HL-60 (cell line): Measurements from ENCODE around the gene RNASE7.

Experiments used
- DNase-seq, 2 experiments: peaks; one replicate each; pipeline ENCODE4 v3.0.0-alpha.2; 2010 to 2020; ENCODE audit warnings: low read depth in 1 of 2, low spot score in 1 of 2
- H3K27ac ChIP-seq: fragments of 250-450 bp; sonication (Bioruptor Pico); replicated peaks from 2 replicates; pipeline ENCODE4 v1.5.1; 2020; ENCODE audit warnings: mild to moderate bottlenecking, moderate library complexity
- H3K27me3 ChIP-seq: fragments of 250-450 bp; sonication (Bioruptor Pico); 2 replicates; pipeline ENCODE4 v1.5.1; 2021; ENCODE audit warnings: mild to moderate bottlenecking, moderate library complexity; ENCODE audit not compliant: insufficient read depth, poor library complexity, severe bottlenecking
- H3K4me3 ChIP-seq: replicated peaks from 2 replicates; pipeline ENCODE4 v1.5.1; 2011; ENCODE audit warnings: mild to moderate bottlenecking, control low read depth, low read length; ENCODE audit not compliant: insufficient read depth
- CTCF ChIP-seq: IDR thresholded peaks from one replicate; pipeline ENCODE4 v1.5.1; 2011; ENCODE audit warnings: low read length, control low read depth, inconsistent platforms; ENCODE audit not compliant: insufficient read depth
- GABPA ChIP-seq: IDR thresholded peaks from 2 replicates; pipeline ENCODE4 v1.6.1; 2012; ENCODE audit warnings: low read depth
- POLR2AphosphoS5 ChIP-seq: IDR thresholded peaks from 2 replicates; pipeline ENCODE4 v1.6.1; 2012; ENCODE audit warnings: low read depth
- SPI1 ChIP-seq: IDR thresholded peaks from 2 replicates; pipeline ENCODE4 v1.6.1; 2012; ENCODE audit warnings: low read depth, mild to moderate bottlenecking, borderline replicate concordance
- TF ChIP-seq, protein P1 (sequence below): IDR thresholded peaks from 2 replicates; pipeline ENCODE4 v1.6.1; 2012; ENCODE audit warnings: low read depth; ENCODE audit not compliant: insufficient replicate concordance

Gene RNASE7

DNA sequence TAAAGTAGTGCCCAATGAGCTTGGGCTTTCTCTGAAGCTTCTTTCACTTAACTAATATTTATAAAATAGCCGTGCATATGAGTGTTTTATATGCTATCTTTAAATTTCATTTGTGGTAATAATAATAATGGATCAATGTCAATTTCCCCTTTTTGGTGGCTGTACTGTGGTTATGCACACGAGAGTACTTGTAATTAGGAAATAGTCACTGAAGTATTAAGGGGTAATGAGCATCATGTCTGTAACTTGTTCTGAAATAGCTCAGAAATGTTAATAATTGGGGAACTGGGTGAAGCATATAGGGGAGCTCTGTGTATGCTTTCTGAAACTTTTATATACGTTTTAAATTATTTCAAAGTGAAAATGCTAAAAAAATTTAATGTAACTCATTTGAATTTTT, 8.4 kb downstream of the RNASE7 start:
- no peak overlapping the region for H3K4me3 ChIP-seq
- no peak for DNase-seq
- no peaks in the 10 kb centered on the region for H3K27me3 ChIP-seq
- no peak overlapping the region for H3K27ac ChIP-seq
- TF ChIP-seq SPI1, result no peak
- no peak for TF ChIP-seq POLR2AphosphoS5
- TF ChIP-seq, protein P1, sequence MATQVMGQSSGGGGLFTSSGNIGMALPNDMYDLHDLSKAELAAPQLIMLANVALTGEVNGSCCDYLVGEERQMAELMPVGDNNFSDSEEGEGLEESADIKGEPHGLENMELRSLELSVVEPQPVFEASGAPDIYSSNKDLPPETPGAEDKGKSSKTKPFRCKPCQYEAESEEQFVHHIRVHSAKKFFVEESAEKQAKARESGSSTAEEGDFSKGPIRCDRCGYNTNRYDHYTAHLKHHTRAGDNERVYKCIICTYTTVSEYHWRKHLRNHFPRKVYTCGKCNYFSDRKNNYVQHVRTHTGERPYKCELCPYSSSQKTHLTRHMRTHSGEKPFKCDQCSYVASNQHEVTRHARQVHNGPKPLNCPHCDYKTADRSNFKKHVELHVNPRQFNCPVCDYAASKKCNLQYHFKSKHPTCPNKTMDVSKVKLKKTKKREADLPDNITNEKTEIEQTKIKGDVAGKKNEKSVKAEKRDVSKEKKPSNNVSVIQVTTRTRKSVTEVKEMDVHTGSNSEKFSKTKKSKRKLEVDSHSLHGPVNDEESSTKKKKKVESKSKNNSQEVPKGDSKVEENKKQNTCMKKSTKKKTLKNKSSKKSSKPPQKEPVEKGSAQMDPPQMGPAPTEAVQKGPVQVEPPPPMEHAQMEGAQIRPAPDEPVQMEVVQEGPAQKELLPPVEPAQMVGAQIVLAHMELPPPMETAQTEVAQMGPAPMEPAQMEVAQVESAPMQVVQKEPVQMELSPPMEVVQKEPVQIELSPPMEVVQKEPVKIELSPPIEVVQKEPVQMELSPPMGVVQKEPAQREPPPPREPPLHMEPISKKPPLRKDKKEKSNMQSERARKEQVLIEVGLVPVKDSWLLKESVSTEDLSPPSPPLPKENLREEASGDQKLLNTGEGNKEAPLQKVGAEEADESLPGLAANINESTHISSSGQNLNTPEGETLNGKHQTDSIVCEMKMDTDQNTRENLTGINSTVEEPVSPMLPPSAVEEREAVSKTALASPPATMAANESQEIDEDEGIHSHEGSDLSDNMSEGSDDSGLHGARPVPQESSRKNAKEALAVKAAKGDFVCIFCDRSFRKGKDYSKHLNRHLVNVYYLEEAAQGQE, result no peak
- TF ChIP-seq GABPA, result no peak
- TF ChIP-seq CTCF, result no peak

DNA sequence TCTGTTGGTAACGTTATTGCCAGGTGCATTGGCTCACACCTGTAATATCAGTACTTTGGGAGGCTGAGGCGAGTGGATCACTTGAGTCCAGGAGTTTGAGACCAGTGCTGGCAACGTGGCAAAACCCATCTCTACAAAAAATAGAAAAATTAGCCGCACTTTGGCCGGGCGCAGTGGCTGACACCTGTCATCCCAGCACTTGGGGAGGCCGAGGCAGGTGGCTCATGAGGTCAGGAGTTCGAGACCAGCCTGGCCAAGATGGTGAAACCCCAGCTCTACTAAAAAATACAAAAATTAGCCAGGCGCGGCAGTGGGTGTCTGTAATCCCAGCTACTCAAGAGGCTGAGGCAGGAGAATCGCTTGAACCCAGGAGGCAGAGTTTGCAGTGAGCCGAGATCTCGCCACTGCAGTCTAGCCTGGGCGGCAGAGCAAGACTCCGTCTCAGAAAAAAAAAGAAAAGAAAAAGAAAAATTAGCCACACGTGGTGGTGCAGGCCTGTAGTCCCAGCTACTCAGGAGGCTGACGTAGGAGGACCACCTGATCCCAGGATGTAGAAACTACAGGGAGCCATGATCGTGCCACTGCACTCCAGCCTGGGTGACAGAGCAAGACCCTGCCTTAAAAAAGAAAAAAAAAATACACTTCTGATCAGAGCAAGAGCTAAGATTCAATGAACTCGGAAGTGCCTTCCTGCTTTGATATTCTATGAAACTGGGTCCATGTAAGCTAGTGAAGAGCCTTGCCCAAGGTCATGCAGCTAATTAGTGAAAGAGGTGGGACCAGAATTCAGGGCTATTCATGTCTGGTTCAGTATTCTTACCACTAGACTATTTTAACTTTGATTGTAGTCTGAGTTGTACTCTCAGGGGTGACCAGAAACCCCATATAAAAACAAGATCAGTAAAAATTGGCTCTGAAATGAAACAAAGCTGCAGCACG, 11.3 kb downstream of the RNASE7 start:
- Histone ChIP-seq H3K4me3 (no peak overlapping the region), H3K27ac (no peak overlapping the region), H3K27me3 (no peaks in the 10 kb centered on the region)
- no peak for TF ChIP-seq CTCF
- TF ChIP-seq, protein P1, result no peak
- TF ChIP-seq GABPA, result no peak
- no peak for TF ChIP-seq SPI1
- no peak for TF ChIP-seq POLR2AphosphoS5
- DNase-seq, result no peak

GRCh38 chr14:21054123-21054767, 12.1 kb downstream of the RNASE7 start:
- Histone ChIP-seq H3K4me3 (no peak overlapping the region), H3K27ac (no peak overlapping the region), H3K27me3 (no peaks in the 10 kb centered on the region)
- TF ChIP-seq SPI1 (no peak), GABPA (no peak), CTCF (no peak), POLR2AphosphoS5 (no peak)
- TF ChIP-seq, protein P1, result no peak
- DNase-seq, result no peak
